GM19455 (cell line): ENCODE data around the gene CCDC196.
"Not testable (repeated sequence)": the region's sequence is repeated elsewhere in the genome, so short reads cannot be mapped to it uniquely, and the experiment has no call there.

ENCODE experiments used
- ATAC-seq: cut with Tn5 transposase; IDR thresholded peaks from one replicate; pipeline ENCODE4 v1.9.1; 2021; ENCODE audit not compliant: unreplicated experiment

The CCDC196 gene

GRCh38 chr14:66545751-66546150, 59.6 kb downstream of the CCDC196 start:
- not testable (repeated sequence) for ATAC-seq
